Measurements from ENCODE around the gene WDR81.

GRCh38 chr17:1762233-1762900 lies 37.9 kb downstream of the WDR81 start:
- no peak for TF ChIP-seq CTCF (conservative IDR thresholded peaks at IDR 0.05; ENCODE audit: low read depth, low read length)
- no peak for TF ChIP-seq EZH2 (IDR thresholded peaks at IDR 0.05; ENCODE audit: borderline replicate concordance, low read depth, low read length, poor library complexity, severe bottlenecking)
